Measurements from ENCODE around the gene NAA25.
A peak's percentile ranks its signal among the peaks of the same experiment; 100 is the strongest.

NAA25 gene
- 47.8 to 64.4 reads per million in 2 donors for total RNA-seq

GRCh38 chr12:112108202-112109079 lies at the start of gene NAA25:
Gene NAA25 (minus strand): TSS chr12:112108783. CDS start chr12:112108773, 10 bp downstream.
- peak; percentile 85 for DNase-seq

DNA sequence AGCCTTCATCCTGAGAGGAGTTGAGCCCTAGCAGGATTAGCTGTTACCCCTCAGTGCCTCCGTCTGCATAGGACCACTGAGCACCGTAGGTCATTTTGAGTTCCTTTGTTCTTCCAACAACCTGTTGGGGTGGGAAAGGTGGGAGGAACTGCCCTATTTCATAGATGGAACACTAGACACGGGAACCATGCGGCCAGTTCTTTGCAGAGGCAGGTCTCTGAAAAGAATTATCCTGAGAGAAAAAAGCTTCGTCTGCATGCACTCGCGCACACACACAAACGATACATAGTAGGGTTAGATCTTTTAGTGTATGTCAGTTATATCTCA lies 45.3 kb upstream of the NAA25 start:
- DNase-seq, result no peak

- no peak for DNase-seq
Observed at GRCh38 chr12:112153181-112153892, 44.8 kb upstream of the NAA25 start.

GRCh38 chr12:112151766-112152541 lies 43.4 kb upstream of the NAA25 start:
- no peak for DNase-seq

DNA sequence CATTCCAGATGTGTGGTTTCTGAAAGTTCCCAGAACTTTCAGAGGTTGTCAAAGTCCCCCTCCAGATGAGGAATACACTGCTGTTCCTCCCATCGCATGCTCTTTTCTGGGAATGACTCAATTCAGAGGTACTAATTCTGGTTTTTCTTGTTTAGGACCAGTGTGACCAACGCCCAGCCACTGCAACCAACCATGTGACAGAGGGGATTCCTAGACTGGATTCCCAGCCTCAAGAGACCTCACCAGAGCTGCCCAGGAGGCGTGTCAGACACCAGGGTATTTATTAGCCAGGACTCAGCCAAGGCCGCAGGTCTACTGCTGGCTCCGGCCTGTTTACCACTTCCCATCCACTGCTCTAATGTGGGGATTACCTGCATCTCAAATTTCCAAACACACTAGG lies 41.0 kb upstream of the NAA25 start:
- DNase-seq, result no peak

DNA sequence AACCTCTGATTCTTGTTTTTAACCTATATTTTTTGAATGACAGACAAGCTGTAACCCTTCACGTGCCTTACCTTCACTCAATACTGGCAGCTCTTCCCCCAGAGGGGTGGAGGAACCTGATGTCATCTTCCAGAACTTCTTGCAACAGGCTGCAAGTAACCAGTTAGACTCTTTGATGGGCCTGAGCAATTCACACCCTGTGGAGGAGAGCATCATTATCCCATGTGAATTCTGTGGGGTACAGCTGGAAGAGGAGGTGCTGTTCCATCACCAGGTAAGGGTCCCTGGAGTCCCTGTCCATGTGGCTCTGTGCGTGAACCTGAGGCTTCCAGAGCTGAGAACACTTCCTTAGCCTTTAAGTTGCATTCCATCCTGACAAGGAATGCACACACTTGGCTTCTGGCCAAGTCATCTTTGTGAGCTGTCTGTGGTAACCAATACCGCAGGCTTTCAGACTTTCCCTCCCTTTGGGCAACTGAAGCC lies 39.5 kb upstream of the NAA25 start:
- DNase-seq, result no peak

DNA sequence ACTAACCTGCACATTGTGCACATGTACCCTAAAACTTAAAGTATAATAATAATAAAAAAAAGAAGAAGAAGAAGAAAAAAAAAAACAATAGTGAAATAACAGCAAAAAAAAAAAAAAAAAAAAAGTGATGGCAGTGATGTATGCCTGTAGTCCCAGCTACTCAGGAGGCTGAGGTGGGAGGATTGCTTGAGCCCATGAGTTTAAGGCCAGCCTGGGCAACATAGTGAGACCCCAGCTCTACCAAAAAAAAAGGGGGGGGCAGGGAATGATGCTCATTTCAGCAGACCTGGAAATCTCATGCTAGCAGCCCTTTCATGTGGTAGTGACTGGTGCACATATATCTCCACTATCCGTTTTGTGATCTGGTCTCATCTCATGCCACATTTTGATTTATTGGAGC lies 37.5 kb upstream of the NAA25 start:
- no peak for DNase-seq

DNA sequence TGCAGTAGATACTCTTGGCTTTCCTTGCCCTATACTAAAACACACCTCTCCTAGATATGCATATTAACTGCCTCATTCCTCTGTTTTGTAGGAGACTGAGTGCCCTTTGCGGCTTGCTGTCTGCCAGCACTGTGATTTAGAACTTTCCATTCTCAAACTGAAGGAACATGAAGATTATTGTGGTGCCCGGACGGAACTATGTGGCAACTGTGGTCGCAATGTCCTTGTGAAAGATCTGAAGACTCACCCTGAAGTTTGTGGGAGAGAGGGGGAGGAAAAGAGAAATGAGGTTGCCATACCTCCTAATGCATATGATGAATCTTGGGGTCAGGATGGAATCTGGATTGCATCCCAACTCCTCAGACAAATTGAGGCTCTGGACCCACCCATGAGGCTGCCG lies 32.1 kb upstream of the NAA25 start:
- no peak for DNase-seq

DNA sequence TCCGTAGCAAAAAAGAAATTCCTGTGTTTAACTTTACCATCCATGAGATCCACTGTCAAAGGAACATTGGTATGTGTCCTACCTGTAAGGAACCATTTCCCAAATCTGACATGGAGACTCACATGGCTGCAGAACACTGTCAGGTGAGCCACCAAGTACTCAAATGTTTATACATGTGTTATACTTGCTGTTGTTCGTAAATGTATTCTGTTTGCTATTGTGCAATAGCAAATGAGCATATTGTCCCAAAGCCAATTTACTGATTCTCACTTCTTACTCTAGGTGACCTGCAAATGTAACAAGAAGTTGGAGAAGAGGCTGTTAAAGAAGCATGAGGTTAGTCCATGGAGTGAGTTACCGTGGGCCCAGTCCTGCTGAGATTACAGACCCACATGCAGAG lies 26.1 kb upstream of the NAA25 start:
- no peak for DNase-seq

DNA sequence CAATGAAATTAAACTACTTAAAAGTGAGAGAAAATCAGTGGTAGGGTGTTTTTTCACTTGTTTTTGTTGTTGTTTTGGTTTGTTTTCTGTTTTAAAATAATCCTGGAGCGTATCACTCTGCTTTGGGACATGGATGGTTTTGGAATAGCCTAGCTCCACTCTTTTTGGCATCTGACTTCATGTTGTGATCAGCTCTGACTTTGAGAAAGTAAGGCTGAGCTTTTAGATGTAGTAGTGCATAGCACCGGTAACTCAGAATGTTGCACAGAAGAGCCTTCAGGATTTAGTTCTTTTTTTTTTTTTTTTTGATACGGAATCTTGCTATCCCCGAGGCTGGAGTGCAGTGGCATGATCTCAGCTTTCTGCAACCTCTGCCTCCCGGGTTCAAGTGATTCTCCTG lies 24.8 kb upstream of the NAA25 start:
- no peak for DNase-seq

DNA sequence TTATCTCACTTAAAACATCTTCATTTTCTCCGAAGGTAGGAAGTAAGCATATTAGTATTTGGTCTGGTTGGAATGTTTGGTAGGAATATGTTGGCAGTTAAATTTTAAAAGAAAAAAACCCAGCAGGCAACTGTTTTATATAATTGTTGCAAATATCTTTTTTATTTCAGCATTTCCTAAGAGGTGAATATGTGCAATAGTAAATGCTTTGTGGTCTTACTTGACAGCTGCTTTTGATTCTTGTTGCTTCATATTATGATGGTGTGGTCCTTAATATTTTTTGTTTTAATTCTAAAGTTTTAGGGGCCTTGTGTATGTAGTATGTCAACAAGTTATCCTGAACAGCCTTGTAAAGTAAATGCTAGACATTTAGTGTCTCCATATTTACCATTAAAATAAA lies 23.1 kb upstream of the NAA25 start:
- no peak for DNase-seq

- no peak for DNase-seq
Observed at GRCh38 chr12:112130441-112130998, 21.9 kb upstream of the NAA25 start.

- DNase-seq, result no peak
Observed at GRCh38 chr12:112126911-112127310, 18.3 kb upstream of the NAA25 start.

DNA sequence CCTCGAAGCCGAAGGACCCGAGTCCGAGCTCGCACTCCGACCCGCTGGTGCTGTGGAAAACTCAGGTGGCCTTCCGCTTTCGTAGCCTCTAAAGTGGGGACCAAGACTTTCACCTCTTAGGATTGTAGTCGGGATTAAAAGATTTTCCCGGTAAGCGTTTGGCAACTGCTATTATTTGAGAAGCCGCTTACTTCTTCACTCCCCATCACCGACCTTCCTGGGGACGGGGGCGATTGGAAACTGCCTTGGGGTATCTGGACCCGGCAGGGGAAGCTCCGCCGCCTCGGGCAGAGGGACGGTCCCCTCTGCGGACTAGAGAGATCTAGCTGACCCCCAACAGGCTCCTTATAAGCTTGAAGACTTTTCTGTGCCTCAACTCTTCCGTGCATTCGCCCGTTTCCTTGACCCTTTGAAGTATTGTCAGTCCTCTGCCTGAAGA lies 17.4 kb upstream of the NAA25 start:
- DNase-seq, result no peak

GRCh38 chr12:112125250-112125999 lies 16.8 kb upstream of the NAA25 start, which contains the start of gene TRAFD1:
Gene TRAFD1 (plus strand): TSS chr12:112125560. CDS start chr12:112130523, 4,963 bp downstream.
- peak; percentile 96 for DNase-seq

DNA sequence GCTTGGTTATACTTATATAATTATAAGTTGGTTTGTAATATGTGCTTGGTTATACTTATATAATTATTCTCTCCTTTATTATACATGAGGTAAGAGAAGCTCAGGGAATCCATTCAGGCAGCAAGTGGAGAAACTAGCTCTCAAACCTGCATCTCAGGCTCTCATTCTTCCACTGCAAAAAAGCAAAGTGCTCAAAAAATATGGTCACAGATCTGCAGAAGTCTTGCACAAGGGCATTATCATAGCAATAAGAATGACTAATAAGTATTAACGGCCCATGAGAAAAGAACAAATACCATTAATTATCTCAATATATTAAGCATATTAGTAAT lies 16.3 kb upstream of the NAA25 start:
- no peak for DNase-seq

DNA sequence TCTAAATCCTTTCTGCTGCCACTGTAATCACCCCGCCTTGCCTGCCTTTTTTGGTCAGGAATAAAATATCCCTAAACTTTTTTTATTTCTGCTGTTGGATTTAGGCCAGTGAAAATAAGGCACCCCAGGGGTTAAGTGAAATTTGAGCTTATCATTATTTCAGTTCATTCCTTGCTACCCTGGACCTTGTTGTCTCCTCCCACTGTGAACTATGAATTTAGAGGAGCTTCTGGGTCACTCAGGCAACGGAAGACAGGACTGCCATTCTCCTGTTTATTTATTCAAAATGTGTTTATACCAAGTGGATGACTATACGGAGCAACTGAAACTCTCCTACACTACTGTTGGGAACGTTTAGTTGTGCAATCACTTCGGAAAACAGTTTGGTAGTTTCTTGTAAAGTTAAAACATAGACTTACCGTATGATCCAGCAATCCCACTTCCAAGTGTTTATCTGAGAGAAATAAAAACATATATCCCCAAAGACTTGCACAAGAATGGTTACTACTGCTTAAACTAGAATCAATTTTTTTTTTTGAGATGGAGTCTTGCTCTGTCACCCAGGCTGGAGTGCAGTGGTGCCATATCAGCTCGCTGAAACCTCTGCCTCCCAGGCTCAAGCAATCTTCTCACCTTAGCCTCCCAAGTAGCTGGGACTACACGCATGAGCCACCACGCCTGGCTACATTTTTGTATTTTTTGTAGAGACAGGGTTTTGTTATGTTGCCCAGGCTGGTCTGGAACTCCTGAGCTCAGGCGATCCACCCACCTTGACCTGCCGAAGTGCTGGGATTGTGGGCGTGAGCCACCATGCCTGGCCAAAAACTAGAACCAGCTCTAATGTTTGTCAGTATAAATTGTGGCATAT lies 14.5 kb upstream of the NAA25 start:
- DNase-seq, result no peak

DNA sequence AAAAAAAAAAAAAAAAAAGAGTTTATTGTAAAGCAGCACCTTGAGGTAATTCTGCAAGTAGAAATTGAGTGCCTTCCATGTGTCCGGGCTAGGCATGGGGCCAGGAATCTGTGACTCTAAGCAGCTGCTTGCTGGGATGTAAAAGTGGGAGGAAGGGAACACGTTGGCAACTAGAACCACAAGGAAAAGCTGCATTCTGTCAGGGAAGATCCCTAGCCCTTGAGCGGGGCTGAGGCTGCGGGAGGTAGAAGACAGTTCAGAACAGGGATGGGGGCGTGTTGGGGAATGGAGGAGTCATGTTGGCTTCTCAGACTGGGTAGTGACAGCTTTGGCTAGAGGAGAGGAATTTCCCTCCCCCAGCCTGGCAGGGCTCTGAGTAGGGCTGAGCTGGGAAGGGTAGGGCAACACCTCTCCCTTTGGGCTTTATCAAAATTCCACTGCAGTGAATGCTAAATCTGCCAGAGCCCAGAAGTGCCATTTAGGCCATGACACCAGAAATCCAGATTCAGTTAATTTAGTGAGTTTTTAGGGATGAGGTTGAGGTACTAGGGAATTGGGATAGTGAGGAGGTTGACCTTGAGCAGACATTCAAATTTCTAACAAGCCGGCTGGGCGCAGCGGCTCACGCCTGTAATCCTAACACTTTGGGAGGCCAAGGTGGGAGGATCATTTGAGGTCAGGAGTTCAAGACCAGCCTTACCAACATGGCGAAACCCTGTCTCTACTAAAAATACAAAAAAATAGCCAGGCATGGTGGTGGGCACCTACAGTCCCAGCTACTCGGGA lies 13.4 kb upstream of the NAA25 start:
- DNase-seq, result no peak

DNA sequence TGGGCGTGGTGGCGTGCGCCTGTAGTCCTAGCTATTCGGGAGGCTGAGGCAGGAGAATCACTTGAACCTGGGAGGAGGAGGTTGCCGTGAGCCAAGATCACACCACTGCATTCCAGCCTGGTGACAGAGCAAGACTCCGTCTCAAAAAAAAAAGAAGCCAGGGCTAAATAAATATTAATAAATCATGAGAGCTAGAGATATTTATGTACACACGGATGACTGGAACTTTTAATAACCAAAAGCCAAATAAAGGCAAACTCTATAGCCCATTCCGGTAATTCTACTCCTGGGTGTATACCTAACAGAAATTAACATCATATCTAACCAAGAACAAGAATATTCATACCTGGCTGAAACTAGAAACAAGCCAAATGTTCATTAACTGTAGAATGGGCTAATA lies 9.1 kb upstream of the NAA25 start:
- DNase-seq, result no peak
